ENCODE data around the gene RANBP9.

RANBP9 gene

DNA sequence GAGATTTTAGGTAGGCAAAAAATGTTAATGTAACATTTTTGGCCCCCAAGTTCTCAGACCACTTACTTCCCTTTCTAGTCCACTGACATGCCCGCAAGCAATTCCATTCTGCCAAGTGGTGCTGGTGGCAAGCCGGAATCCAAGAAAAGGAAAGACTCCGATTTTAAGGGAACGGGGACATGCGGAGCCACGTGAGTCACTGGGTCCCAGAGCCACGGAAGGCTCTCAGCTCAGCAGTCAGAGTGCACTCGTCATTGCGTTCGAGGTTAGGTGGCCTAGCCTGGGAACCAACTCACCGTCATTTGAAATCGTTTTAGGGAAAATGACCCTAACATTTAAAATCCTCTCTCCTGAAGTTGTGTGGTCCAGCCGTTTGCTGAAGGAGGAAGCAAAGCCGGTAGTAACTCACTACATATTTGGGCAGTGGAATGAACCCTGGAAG is 137.9 kb downstream of the RANBP9 start:
- TF ChIP-seq, protein P1, sequence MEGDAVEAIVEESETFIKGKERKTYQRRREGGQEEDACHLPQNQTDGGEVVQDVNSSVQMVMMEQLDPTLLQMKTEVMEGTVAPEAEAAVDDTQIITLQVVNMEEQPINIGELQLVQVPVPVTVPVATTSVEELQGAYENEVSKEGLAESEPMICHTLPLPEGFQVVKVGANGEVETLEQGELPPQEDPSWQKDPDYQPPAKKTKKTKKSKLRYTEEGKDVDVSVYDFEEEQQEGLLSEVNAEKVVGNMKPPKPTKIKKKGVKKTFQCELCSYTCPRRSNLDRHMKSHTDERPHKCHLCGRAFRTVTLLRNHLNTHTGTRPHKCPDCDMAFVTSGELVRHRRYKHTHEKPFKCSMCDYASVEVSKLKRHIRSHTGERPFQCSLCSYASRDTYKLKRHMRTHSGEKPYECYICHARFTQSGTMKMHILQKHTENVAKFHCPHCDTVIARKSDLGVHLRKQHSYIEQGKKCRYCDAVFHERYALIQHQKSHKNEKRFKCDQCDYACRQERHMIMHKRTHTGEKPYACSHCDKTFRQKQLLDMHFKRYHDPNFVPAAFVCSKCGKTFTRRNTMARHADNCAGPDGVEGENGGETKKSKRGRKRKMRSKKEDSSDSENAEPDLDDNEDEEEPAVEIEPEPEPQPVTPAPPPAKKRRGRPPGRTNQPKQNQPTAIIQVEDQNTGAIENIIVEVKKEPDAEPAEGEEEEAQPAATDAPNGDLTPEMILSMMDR (conservative IDR thresholded peaks at IDR 0.05): no peak
- peak overlapping the region; percentile 74 for H3K27ac ChIP-seq

DNA sequence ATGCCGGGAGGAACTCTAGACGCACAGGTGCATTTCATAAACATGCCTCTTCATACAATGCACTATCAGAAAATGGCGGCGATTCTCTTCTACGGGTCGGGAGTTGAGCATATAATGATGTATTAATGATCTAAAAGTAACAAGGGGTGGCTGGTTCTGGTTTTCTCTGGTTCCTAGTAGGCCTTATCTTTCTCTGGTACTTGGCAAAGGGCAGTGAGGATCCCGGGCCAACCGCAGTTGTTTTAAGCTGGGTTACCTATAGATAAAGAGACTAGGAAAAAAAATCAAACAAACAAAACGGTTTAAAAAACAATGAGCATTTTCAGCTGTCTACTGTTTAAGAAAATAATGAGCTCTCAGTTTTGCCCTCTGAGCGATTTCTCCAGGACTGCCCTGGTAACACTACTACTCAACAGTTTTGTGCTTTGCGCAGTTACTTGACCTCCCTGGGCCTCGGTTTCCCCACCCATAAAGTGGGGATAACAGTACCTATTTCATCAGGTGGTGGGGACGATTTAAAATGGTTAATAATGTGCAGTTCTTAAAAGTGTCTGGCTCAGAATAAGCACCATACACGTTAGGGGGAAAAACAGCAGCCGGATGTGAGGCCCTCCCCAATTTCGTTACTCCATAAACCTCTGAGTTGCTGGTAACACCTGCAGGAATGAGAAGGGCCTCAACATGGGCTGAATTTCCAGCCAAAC is 138.5 kb downstream of the RANBP9 start:
- H3K27ac ChIP-seq: peak overlapping the region; percentile 74
- TF ChIP-seq, protein P1 (conservative IDR thresholded peaks at IDR 0.05): no peak

DNA sequence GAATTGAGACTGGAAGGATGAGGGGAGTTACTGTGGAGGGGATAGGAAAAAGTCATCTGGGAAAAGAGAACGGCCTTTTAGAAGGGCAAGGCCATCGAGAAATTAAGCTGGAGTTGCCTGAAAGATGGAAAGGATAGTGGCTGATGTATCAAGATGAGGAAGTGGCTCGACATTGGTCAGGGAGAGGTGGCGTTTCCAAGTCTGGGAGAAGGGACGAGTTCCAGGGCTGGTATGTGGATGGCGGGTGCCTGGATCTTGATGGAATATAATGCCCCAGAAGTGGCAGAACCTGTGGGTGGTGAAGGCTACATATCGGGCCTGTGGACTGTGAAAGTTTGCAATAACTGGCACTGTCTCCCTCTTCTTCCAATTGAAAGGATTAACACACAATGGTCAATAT is 139.4 kb downstream of the RANBP9 start:
- TF ChIP-seq, protein P1 (conservative IDR thresholded peaks at IDR 0.05): no peak
- no peak overlapping the region for H3K27ac ChIP-seq
